Transverse colon (tissue), 4 donors: Measurements from ENCODE around the gene OR2L2. TPM values are rescaled to one million over a fixed set of nuclear protein-coding genes. Genes with fewer than 3 reads are reported as not detected.

Experiments
- DNase-seq: peaks from one replicate; pipeline ENCODE4 v3.0.0-alpha.2; 2019
- H3K27ac ChIP-seq, 4 donors: fragments of 200-600 bp; sonication (generic); 2 replicates each; pipeline ENCODE4 v1.5.1; 2016 to 2018; ENCODE audit warnings: inconsistent platforms in 4 of 4
- H3K27me3 ChIP-seq: fragments of 200-600 bp; sonication (generic); 2 replicates; pipeline ENCODE4 v1.5.1; 2017; ENCODE audit warnings: inconsistent platforms
- H3K36me3 ChIP-seq, 4 donors: fragments of 200-600 bp; sonication (generic); 2 replicates each; pipeline ENCODE4 v1.5.1; 2017 to 2019; ENCODE audit warnings: inconsistent platforms in 4 of 4
- H3K4me1 ChIP-seq, 4 donors: fragments of 200-600 bp; sonication (generic); 2 replicates each; pipeline ENCODE4 v1.5.1; 2017 to 2020; ENCODE audit warnings: inconsistent platforms in 4 of 4
- H3K4me3 ChIP-seq, 4 donors: fragments of 200-600 bp; sonication (generic); 1 replicate in 1 of 4; 2 replicates in 3 of 4; pipeline versions ENCODE4 v1.5.1 to v1.6.1; 2017 to 2019; ENCODE audit warnings: inconsistent platforms in 4 of 4
- H3K9me3 ChIP-seq, 2 donors: fragments of 200-600 bp; sonication (generic); 2 replicates each; pipeline ENCODE4 v1.5.1; 2017 to 2019; ENCODE audit warnings: inconsistent platforms in 2 of 2
- CTCF ChIP-seq, 5 experiments: fragments of 200-600 bp in 3 of 5; fragments of 450-650 bp in 2 of 5; sonication (generic) in 3 of 5; IDR thresholded peaks; 1 replicate in 2 of 5; 2 replicates in 3 of 5; pipeline ENCODE4 v1.5.1; 2016 to 2017; ENCODE audit warnings: antibody characterized with exemption in 5 of 5, inconsistent platforms in 3 of 5, mild to moderate bottlenecking in 2 of 5, moderate library complexity in 1 of 5
- EP300 ChIP-seq: sonication (generic); formaldehyde crosslinking; IDR thresholded peaks from one replicate; pipeline ENCODE4 v1.6.1; 2017; ENCODE audit warnings: antibody characterized with exemption, low read depth
- POLR2A ChIP-seq: fragments of 450-650 bp; IDR thresholded peaks from one replicate; pipeline ENCODE4 v1.6.1; 2016; ENCODE audit warnings: antibody characterized with exemption, mild to moderate bottlenecking, moderate library complexity
- POLR2AphosphoS5 ChIP-seq, 3 donors: sonication (generic); formaldehyde crosslinking; IDR thresholded peaks; one replicate each; pipeline ENCODE4 v1.6.1; 2016; ENCODE audit warnings: antibody characterized with exemption in 3 of 3
- WGBS, 2 donors: methylation state at CpG; one replicate each; pipeline ENCODE4 v1.1.5; 2018; ENCODE audit warnings: low coverage in 1 of 2; 5-methylcytosine and 5-hydroxymethylcytosine counted together
- in situ Hi-C, 4 donors: fragments of 200-750 bp; cut with MboI; loops; one replicate each; pipeline versions ENCODE4 v1.15.0 to v1.15.1; 2017; ENCODE audit warnings: low sequenced_read_pairs in 3 of 4, low pct_ligation_motif_present in 1 of 4, low pct_unique_long_range_greater_than_20kb in 1 of 4
- intact Hi-C: fragments of 100-400 bp; cut with DNase I; formaldehyde crosslinking; loops from one replicate; pipeline ENCODE4 v1.15.1; 2023; ENCODE audit warnings: low total_unique reads
- total RNA-seq, 4 donors: library from RNA; depleted of rRNA; stranded (reverse); fragments of >200 nt; gene quantifications; one replicate each; pipeline ENCODE4 v1.1.0, GENCODE V29; 2016

The OR2L2 gene
- total RNA-seq, 4 donors from 2014 or later: 0.16 to 1.5 TPM; not detected in 2

GRCh38 chr1:248045209-248045608 is 15.3 kb downstream of the OR2L2 start:
- H3K4me1 ChIP-seq: no peaks in the 10 kb centered on the region
- H3K27me3 ChIP-seq: no peaks in the 10 kb centered on the region
- H3K27ac ChIP-seq: no peak overlapping the region
- 69 to 72% methylated on average over 5 of the region's 5 CpGs for WGBS, 2 donors
- no peaks in the 10 kb centered on the region for H3K36me3 ChIP-seq
- no peak overlapping the region for H3K4me3 ChIP-seq
- in situ Hi-C loops: no loop called here
- DNase-seq: no peak
- TF ChIP-seq POLR2A (no peak), POLR2AphosphoS5 (IDR thresholded peaks at IDR 0.05) (no peak), CTCF (IDR thresholded peaks at IDR 0.05) (no peak), EP300 (no peak)
- peaks cover 0 to 4% of the 10 kb centered on the region in 2 donors for H3K9me3 ChIP-seq
- intact Hi-C loops: no loop called here

- WGBS, 2 donors: 75 to 76% methylated on average over 2 of the region's 2 CpGs
- Histone ChIP-seq H3K36me3 (no peaks in the 10 kb centered on the region), H3K27ac (no peak within 1 kb of the TSS), H3K27me3 (no peaks in the 10 kb centered on the region), H3K4me3 (no peak within 1 kb of the TSS), H3K9me3 (peaks cover 0 to 4% of the 10 kb centered on the region in 2 donors), H3K4me1 (no peaks in the 10 kb centered on the region)
- DNase-seq: no peak
- TF ChIP-seq CTCF (IDR thresholded peaks at IDR 0.05): no peak
- no peak for TF ChIP-seq POLR2A
- TF ChIP-seq POLR2AphosphoS5 (IDR thresholded peaks at IDR 0.05): no peak
- TF ChIP-seq EP300: no peak
- in situ Hi-C loops: no loop called here
- intact Hi-C loops: no loop called here
Measured at GRCh38 chr1:248046536-248046935, 16.7 kb downstream of the OR2L2 start, which contains the start of gene OR2L3. Gene OR2L3 (plus strand): TSS chr1:248046836. CDS start chr1:248060682, 13,846 bp downstream.

GRCh38 chr1:248047008-248047407 is 17.1 kb downstream of the OR2L2 start:
- intact Hi-C loops: no loop called here
- WGBS, 2 donors: 47 to 63% methylated on average over 1 of the region's 1 CpG
- Histone ChIP-seq H3K27ac (no peak overlapping the region), H3K9me3 (peaks cover 0 to 4% of the 10 kb centered on the region in 2 donors), H3K27me3 (no peaks in the 10 kb centered on the region), H3K4me1 (no peaks in the 10 kb centered on the region), H3K36me3 (no peaks in the 10 kb centered on the region), H3K4me3 (no peak overlapping the region)
- TF ChIP-seq EP300 (no peak), POLR2A (no peak), POLR2AphosphoS5 (IDR thresholded peaks at IDR 0.05) (no peak), CTCF (IDR thresholded peaks at IDR 0.05) (no peak)
- in situ Hi-C loops: no loop called here
- no peak for DNase-seq

DNA sequence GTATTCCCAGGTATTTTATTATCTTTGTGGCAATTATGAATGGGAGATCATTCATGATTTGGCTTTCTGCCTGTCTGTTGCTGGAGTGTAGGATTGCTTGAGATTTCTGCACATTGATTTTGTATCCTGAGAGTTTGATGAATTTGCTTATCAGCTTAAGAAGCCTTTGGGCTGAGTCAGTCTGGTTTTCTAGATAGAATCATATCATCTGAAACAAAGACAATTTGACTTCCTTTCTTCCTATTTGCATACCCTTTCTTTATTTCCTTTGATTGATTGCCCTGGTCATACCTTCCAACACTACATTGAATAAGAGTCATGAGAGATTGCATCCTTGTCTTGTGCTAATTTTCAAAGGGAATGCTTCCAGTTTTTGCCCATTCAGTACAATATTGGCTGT is 24.8 kb downstream of the OR2L2 start:
- Histone ChIP-seq H3K4me3 (no peak overlapping the region), H3K9me3 (peaks cover 0 to 6% of the 10 kb centered on the region in 2 donors), H3K27me3 (no peaks in the 10 kb centered on the region), H3K4me1 (no peaks in the 10 kb centered on the region), H3K27ac (no peak overlapping the region), H3K36me3 (no peaks in the 10 kb centered on the region)
- no peak for DNase-seq
- intact Hi-C loops (no loop called here), in situ Hi-C loops (no loop called here)
- TF ChIP-seq POLR2AphosphoS5 (IDR thresholded peaks at IDR 0.05) (no peak), POLR2A (no peak), EP300 (no peak), CTCF (IDR thresholded peaks at IDR 0.05) (no peak)
